Aorta (tissue), 5 donors: ENCODE measurements around the gene PTCD3. TPM values are rescaled to one million over a fixed set of nuclear protein-coding genes. Genes with fewer than 3 reads are reported as not detected.

Source experiments
- ATAC-seq: fragments of 200-7000 bp; cut with Tn5 transposase; one replicate; pipeline ENCODE4 v1.9.1; 2022; ENCODE audit warnings: moderate library complexity; ENCODE audit not compliant: low FRiP score
- DNase-seq, 2 donors: peaks; one replicate each; pipeline ENCODE4 v3.0.0-alpha.2; 2020
- H3K27ac ChIP-seq, 2 donors: one replicate each; pipeline ENCODE4 v1.5.1; 2013; ENCODE audit warnings: low read length in 2 of 2, mild to moderate bottlenecking in 2 of 2, moderate library complexity in 2 of 2, control low read depth in 1 of 2, inconsistent platforms in 1 of 2, low read depth in 1 of 2
- H3K27me3 ChIP-seq, 2 donors: one replicate each; pipeline ENCODE4 v1.6.1; 2013; ENCODE audit warnings: control low read depth in 1 of 2, low read length in 1 of 2, mild to moderate bottlenecking in 1 of 2, moderate library complexity in 1 of 2; ENCODE audit not compliant: insufficient read depth in 2 of 2, control insufficient read depth in 1 of 2
- H3K36me3 ChIP-seq, 2 donors: one replicate each; pipeline ENCODE4 v1.6.1; 2013; ENCODE audit warnings: control low read depth in 1 of 2, low read length in 1 of 2, mild to moderate bottlenecking in 1 of 2; ENCODE audit not compliant: insufficient read depth in 2 of 2, control insufficient read depth in 1 of 2
- H3K4me1 ChIP-seq, 2 donors: one replicate each; pipeline ENCODE4 v1.6.1; 2013; ENCODE audit warnings: low read length in 2 of 2, control low read depth in 1 of 2, mild to moderate bottlenecking in 1 of 2, moderate library complexity in 1 of 2; ENCODE audit not compliant: insufficient read depth in 2 of 2, control insufficient read depth in 1 of 2
- H3K4me3 ChIP-seq, 2 donors: one replicate each; pipeline ENCODE4 v1.5.1; 2013; ENCODE audit warnings: low read length in 2 of 2, control low read depth in 1 of 2, mild to moderate bottlenecking in 1 of 2
- H3K9me3 ChIP-seq: one replicate; pipeline ENCODE4 v1.6.1; 2013; ENCODE audit warnings: mild to moderate bottlenecking, low read length; ENCODE audit not compliant: control insufficient read depth
- WGBS, 2 donors: extraction: QIAGEN DNeasy Blood & Tissue Kit; methylation state at CpG; one replicate each; pipeline ENCODE4 v1.1.7; 2013; 5-methylcytosine and 5-hydroxymethylcytosine counted together
- intact Hi-C, 2 donors: fragments of 100-400 bp; cut with DNase I; formaldehyde crosslinking; loops; one replicate each; pipeline versions ENCODE4 v1.14.2 to v1.15.0; 2022
- long read RNA-seq, 2 donors: library from polyadenylated mRNA; unstranded; transcript quantifications; one replicate each; pipeline ENCODE4 v2.0.0, GENCODE V29; 2020 to 2021
- polyA plus RNA-seq, 2 donors: library from polyadenylated mRNA; stranded (reverse); fragments of 200-250 nt; gene quantifications; one replicate each; pipeline ENCODE4 v1.2.3, GENCODE V29; 2013
- total RNA-seq, 2 donors: library from RNA; stranded (reverse); fragmentation: NEBNext Ultra II Directional; extraction: Animal tissue kit (Norgen Biotek cat#: 25700); gene quantifications; one replicate each; pipeline ENCODE4 v1.2.1, GENCODE V29; 2021
- donor health status: healthy with polysubstance abuse.
- donor health status: Bipolar disorder and iron deficiency.
- donor health status: DM: no; HTN: no; CAD: no.
- donor health status: DM: no; HTN: no; CAD: no.
- donor health status: DM: yes; HTN: yes; CAD: no.

PTCD3 gene
- total RNA-seq (10 to 100 TPM; 59.6 to 86.3 TPM), polyA plus RNA-seq (10 to 100 TPM in 1 of 2 donors, 1 to 10 TPM in 1; 4.4 to 47.1 TPM)
- long read RNA-seq, donor 1, full-length matches to known transcripts = 16 of 23 reads
- long read RNA-seq, donor 1, partial matches to known transcripts = 1 of 23 reads
- long read RNA-seq, donor 1, other reads (novel, unspliced or antisense) = 6 of 23 reads
- long read RNA-seq, donor 2, full-length matches to known transcripts = 6 of 12 reads
- long read RNA-seq, donor 2, partial matches to known transcripts = 2 of 12 reads
- long read RNA-seq, donor 2, other reads (novel, unspliced or antisense) = 4 of 12 reads

DNA sequence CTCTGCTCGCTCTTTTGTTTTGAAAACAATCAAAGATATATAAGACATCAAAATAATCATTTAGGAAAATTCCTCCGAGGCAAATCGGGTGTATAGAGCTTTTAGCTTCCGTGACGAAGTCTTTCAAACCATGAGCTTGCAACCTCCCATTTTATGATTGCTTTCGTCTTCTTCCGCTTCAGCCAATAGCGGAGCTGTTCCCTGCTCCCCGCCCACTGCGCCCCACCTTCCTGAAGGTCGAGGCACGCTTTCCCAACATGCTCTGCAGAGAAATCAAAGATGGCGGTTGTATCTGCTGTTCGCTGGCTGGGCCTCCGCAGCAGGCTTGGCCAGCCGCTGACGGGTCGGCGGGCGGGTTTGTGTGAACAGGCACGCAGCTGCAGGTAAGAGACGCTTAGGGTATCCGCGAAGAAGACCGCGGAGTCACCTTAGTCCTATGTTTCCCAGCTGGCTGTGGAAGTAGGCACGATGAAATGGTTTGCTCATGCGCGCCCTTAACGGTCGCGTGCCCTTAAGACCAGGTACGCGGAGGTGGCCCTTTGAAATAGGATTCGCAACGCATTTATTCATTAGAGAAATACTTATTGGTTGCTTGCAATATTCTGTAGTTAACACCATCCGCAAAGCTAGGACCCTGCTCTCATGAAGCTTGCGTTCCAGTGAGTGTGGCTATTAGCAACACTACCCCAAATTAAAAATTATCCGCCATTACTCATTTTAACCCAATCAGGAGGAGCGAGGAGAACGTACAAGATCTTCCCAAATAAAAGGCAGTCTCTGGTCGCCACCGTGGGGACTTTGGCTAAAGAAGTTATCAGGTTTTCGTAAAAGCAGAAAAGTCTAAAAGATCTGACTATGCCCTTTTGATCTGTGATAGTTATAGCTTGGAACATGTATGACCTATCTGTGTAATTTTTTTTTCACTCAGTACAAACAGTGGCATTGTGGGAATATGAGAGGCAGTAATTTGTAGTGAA lies at the start of gene PTCD3:
Gene PTCD3 (plus strand): TSS at position 267 of the 977 bp plus-strand sequence. CDS start 13 bp downstream, at position 280.
- peak; percentile 97 for DNase-seq
- Histone ChIP-seq H3K9me3 (no peaks in the 10 kb centered on the region), H3K4me3 (peak within 1 kb of the TSS; percentile 76 to 90), H3K36me3 (peaks cover 2 to 3% of the 10 kb centered on the region in 2 donors), H3K27ac (peak within 1 kb of the TSS in 1 of 2 donors; percentile 73), H3K4me1 (peaks cover 0 to 4% of the 10 kb centered on the region in 2 donors), H3K27me3 (no peaks in the 10 kb centered on the region)
- ATAC-seq = peak; percentile 98
- intact Hi-C loops = no loop called here
- 0% methylated on average over 44 of the region's 44 CpGs for WGBS, 2 donors

DNA sequence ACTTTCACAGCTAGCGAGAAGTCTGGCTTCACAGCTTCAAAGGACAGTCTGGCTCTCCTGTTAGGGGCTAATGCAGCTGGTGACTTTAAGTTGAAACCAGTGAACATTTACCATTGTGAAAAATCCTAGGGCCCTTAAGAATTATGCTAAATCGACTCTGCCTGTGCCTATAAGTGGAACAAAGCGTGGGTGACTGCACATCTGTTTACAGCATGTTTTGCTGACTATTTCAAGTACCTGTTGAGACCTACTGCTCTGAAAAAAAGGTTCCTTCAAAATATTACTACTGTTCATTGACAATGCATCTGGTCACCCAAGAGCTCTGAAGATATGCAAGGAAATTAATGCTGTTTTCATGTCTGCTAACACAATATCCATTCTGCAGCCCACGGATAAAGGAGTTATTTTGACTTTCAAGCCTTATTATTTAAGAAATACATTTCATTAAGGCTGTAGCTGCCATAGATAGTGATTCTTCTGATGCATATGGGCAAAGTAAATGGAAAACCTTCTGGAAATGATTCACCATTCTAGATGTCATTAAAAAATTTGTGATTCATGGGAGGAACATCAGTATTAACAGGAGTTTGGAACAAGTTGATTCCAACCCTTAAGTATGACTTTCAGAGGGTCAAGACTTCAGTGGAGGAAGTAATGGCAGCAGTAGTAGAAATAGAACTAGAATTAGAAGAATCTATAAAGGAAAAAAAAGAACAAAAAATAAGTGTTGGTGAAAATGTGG lies 49.3 kb upstream of the PTCD3 start:
- H3K27me3 ChIP-seq = no peaks in the 10 kb centered on the region
- ATAC-seq (no peak), DNase-seq (no peak)
- no peak overlapping the region for H3K27ac ChIP-seq
- intact Hi-C loops = no loop called here
- H3K9me3 ChIP-seq = no peaks in the 10 kb centered on the region
- no peak overlapping the region for H3K4me3 ChIP-seq
- 94 to 97% methylated on average over 4 of the region's 4 CpGs for WGBS, 2 donors
- H3K36me3 ChIP-seq = peaks cover 8 to 11% of the 10 kb centered on the region in 2 donors
- no peaks in the 10 kb centered on the region for H3K4me1 ChIP-seq

DNA sequence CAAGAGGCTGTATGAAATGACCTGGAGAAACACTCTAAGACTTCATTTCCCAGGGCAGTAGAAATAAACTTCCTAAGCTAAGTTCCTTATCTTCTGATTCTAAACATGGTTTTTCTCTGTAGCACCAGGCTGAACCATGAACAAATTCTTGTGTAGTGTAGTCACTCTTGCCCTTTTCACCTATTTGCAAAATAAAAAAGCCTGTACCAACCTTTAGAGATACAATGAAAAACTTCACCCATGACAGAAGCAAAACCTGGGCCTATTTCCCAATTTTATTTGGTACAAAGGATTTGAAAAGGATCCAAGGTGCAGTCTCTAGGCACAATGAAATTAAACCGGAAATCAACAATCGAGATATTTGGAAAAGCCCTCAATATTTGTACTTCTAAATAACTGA lies 44.0 kb upstream of the PTCD3 start:
- H3K27me3 ChIP-seq = no peaks in the 10 kb centered on the region
- no peak for DNase-seq
- intact Hi-C loops = no loop called here
- no peak for ATAC-seq
- no peaks in the 10 kb centered on the region for H3K4me1 ChIP-seq
- H3K36me3 ChIP-seq = peaks cover 0 to 6% of the 10 kb centered on the region in 2 donors
- WGBS, 2 donors = 77% methylated on average over 2 of the region's 2 CpGs
- no peak overlapping the region for H3K4me3 ChIP-seq
- no peaks in the 10 kb centered on the region for H3K9me3 ChIP-seq
- H3K27ac ChIP-seq = peak overlapping the region in 1 of 2 donors; percentile 28

DNA sequence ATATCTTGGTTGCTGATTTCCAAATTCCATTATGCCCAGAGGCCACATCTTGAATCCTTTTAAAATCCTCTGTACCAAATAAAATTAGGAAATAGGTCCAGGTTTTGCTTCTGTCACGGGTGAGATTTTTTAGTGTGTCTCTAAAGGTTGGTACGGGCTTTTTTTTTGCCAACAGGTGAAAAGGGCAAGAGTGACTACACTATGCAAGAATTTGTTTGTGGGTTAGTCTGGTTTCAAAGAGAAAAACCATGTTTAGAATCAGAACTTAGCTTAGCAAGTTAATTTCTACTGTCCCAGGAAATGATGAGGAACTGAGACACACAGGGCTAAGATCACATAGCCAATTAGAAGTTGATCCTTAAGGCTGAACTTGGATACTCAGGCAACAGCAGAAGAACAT lies 42.0 kb upstream of the PTCD3 start:
- H3K9me3 ChIP-seq = no peaks in the 10 kb centered on the region
- intact Hi-C loops = no loop called here
- peaks cover 0 to 6% of the 10 kb centered on the region in 2 donors for H3K36me3 ChIP-seq
- no peak for DNase-seq
- H3K27me3 ChIP-seq = no peaks in the 10 kb centered on the region
- no peak overlapping the region for H3K4me3 ChIP-seq
- no peak for ATAC-seq
- no peaks in the 10 kb centered on the region for H3K4me1 ChIP-seq
- no peak overlapping the region for H3K27ac ChIP-seq
- 89 to 93% methylated on average over 2 of the region's 2 CpGs for WGBS, 2 donors

DNA sequence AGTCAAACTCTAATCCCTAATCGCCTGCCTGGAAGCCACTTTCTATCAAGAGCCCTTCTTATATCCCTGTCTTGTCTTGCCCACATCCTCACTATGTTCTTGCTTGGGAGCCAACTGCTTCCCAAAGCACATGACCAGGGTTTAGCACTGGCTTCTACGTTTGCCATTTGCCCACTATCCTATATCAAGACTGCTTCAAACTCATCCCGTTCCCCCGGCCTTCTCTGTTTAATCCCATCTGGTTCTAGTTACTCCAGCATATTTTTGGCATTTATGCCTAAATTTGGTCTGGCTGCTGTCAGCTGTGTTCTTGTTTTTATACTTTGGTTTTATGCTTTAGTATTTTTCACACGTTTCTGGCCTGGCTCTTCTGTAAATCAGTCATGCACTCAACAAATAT lies 40.5 kb upstream of the PTCD3 start:
- DNase-seq (no peak), ATAC-seq (no peak)
- Histone ChIP-seq H3K4me3 (no peak overlapping the region), H3K27me3 (no peaks in the 10 kb centered on the region), H3K27ac (peak overlapping the region; percentile 40 to 61), H3K4me1 (no peaks in the 10 kb centered on the region), H3K36me3 (peaks cover 0 to 3% of the 10 kb centered on the region in 2 donors), H3K9me3 (no peaks in the 10 kb centered on the region)
- WGBS, 2 donors = 7 to 16% methylated on average over 5 of the region's 5 CpGs
- intact Hi-C loops = no loop called here

DNA sequence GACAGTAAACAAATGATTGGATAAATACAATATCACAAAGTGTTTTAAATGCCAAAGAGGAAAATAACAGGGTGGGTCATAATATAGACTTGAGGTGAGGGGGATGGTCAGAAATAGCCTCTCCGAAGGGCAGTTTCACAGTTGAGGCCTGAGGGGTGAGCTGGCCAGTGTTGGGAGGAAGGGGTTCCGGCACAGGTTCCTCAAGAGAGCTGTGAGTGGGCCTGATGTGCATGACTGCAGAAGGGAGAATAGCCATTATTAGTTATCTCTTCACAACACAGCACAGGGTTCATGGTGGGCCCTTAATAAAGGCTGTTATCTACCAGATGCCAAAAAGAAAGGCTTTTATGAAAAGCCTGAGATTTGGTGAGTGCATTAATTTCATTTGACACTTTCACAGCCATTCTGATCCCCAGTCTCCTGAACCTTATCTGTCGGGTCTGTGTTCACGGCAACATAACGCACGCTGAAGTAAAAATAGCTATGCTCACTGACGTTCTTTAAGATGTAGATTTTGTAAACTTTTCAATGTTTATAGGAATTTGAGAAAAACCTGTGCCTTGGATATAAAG lies 39.9 kb upstream of the PTCD3 start:
- 64 to 81% methylated on average over 7 of the region's 7 CpGs for WGBS, 2 donors
- Histone ChIP-seq H3K4me1 (no peaks in the 10 kb centered on the region), H3K27ac (peak overlapping the region in 1 of 2 donors; percentile 61), H3K9me3 (no peaks in the 10 kb centered on the region), H3K27me3 (no peaks in the 10 kb centered on the region), H3K4me3 (no peak overlapping the region), H3K36me3 (peaks cover 0 to 2% of the 10 kb centered on the region in 2 donors)
- no peak for DNase-seq
- ATAC-seq = no peak
- intact Hi-C loops = no loop called here

DNA sequence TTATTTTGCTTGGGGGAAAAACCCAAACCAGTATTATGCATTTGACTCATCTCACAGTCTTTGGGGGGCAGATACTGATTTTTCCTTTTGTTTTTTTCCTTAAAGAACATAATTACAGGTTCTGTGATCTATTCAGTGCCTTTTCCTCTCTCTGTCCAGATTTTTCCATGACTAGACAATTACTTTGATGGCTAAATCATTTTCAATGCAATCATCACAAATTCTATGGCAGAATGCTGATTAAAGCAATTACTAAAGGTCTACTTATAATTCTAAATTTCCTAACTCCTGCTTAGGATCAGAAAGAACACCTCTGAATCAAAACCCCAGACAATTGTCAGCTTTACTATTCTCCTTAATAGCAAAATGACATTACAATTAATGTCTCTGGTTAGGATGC lies 39.1 kb upstream of the PTCD3 start:
- DNase-seq (no peak), ATAC-seq (no peak)
- Histone ChIP-seq H3K4me3 (no peak overlapping the region), H3K27ac (no peak overlapping the region), H3K27me3 (no peaks in the 10 kb centered on the region), H3K36me3 (peaks cover 0 to 2% of the 10 kb centered on the region in 2 donors), H3K4me1 (no peaks in the 10 kb centered on the region), H3K9me3 (no peaks in the 10 kb centered on the region)
- intact Hi-C loops = no loop called here

DNA sequence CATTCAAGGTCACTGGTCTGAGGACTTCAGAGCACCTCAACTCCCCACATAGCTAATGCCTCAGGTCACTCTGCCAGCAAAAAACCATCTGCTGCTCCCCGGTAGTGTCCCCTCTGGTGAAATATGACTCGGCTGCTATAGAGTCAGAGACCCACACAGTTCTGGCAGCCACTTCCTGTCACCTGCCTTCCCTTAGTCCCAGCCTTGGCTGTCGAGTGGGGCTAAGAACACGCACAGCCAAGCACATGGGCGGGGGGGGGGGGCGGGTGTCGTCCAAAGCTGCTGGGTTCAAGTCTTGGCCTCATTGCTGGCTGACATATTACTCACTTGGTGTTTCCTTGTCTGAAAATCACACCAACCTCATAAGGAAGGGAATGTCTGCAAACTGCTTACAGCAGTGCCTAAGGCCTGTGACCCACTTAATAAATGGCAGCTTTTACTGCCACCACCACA lies 37.9 kb upstream of the PTCD3 start:
- H3K4me3 ChIP-seq = no peak overlapping the region
- H3K9me3 ChIP-seq = no peaks in the 10 kb centered on the region
- no peak overlapping the region for H3K27ac ChIP-seq
- DNase-seq (no peak), ATAC-seq (no peak)
- 43 to 68% methylated on average over 7 of the region's 7 CpGs for WGBS, 2 donors
- peaks cover 0 to 2% of the 10 kb centered on the region in 2 donors for H3K36me3 ChIP-seq
- peaks cover 0 to under 1% of the 10 kb centered on the region in 2 donors for H3K4me1 ChIP-seq
- intact Hi-C loops = no loop called here
- no peaks in the 10 kb centered on the region for H3K27me3 ChIP-seq
